GM12878 (cell line): ENCODE results near the gene MRPL34. TPM values are rescaled to one million over a fixed set of nuclear protein-coding genes. Genes with fewer than 3 reads are reported as not detected.

Experiments used
- ATAC-seq: fragments of 200-7000 bp; cut with Tn5 transposase; 3 replicates; pipeline ENCODE4 v1.9.1; 2020; ENCODE audit warnings: mild to moderate bottlenecking, moderate library complexity
- BruUV-seq: library from RNA; stranded (reverse); fragments of 400-500 nt; replicated peaks from 2 replicates; lab custom pipeline; 2021; lab: Mats Ljungman, UMichigan
- CTCF ChIA-PET: fragments of 300-600 bp; sonication (Branson Sonifier 250); formaldehyde crosslinking; extraction: SDS; loops from one replicate; lab custom pipeline; 2021; ENCODE audit warnings: inconsistent platforms; lab: Yijun Ruan, JAX
- POLR2A ChIA-PET: fragments of 350-600 bp; formaldehyde crosslinking; extraction: SDS; loops from one replicate; lab custom pipeline; 2021; ENCODE audit warnings: inconsistent platforms; lab: Charles Lee
- RAD21 ChIA-PET: fragments of 300-600 bp; sonication (Branson Sonifier 250); formaldehyde crosslinking; loops from one replicate; lab custom pipeline; 2023; ENCODE audit warnings: antibody characterized with exemption; ENCODE audit not compliant: unreplicated experiment; lab: Charles Lee
- SMC1A ChIA-PET: fragments of 300-600 bp; sonication (Branson Sonifier 250); formaldehyde crosslinking; loops from one replicate; lab custom pipeline; 2023; ENCODE audit not compliant: unreplicated experiment, uncharacterized antibody; lab: Charles Lee
- DNase-seq: peaks from one replicate; pipeline ENCODE4 v3.0.0-alpha.2; 2011; ENCODE audit warnings: low read depth, low spot score
- FAIRE-seq: peaks from 3 replicates; lab custom pipeline; 2011; peaks lifted over from hg19 to GRCh38; lab: Jason Lieb, UNC
- H2AFZ ChIP-seq: 2 replicates; pipeline ENCODE4 v1.6.0; 2011; ENCODE audit warnings: low read depth, low read length, control low read depth; ENCODE audit not compliant: control insufficient read depth
- H3K27ac ChIP-seq: 2 replicates; pipeline ENCODE4 v1.5.1; 2011; ENCODE audit warnings: control low read depth; ENCODE audit not compliant: control insufficient read depth, insufficient read depth
- H3K27me3 ChIP-seq, 2 experiments: replicated peaks in 1 of 2; 2 replicates each; pipeline versions ENCODE4 v1.6.0 to v1.6.1; 2011; ENCODE audit warnings: low read length in 1 of 2; ENCODE audit not compliant: control insufficient read depth in 2 of 2, insufficient read depth in 2 of 2
- H3K36me3 ChIP-seq, 2 experiments: 2 replicates each; pipeline ENCODE4 v1.5.1; 2011; ENCODE audit warnings: low read length in 1 of 2; ENCODE audit not compliant: control insufficient read depth in 2 of 2, insufficient read depth in 2 of 2
- H3K4me1 ChIP-seq: 2 replicates; pipeline ENCODE4 v1.6.1; 2011; ENCODE audit warnings: mild to moderate bottlenecking, low read length, moderate library complexity, mixed read lengths; ENCODE audit not compliant: control insufficient read depth, insufficient read depth
- H3K4me2 ChIP-seq: 2 replicates; pipeline ENCODE4 v1.6.0; 2011; ENCODE audit warnings: control low read depth; ENCODE audit not compliant: control insufficient read depth, insufficient read depth
- H3K4me3 ChIP-seq: fragments of 200-600 bp; sonication (generic); 2 replicates; pipeline ENCODE4 v1.5.1; 2016
- H3K79me2 ChIP-seq: 2 replicates; pipeline ENCODE4 v1.6.0; 2011; ENCODE audit warnings: low read length; ENCODE audit not compliant: control insufficient read depth, insufficient read depth
- H3K9ac ChIP-seq: 2 replicates; pipeline ENCODE4 v1.8.0; 2011; ENCODE audit warnings: low read length, control low read depth, mixed read lengths; ENCODE audit not compliant: control insufficient read depth, insufficient read depth
- H3K9me3 ChIP-seq: replicated peaks from 3 replicates; pipeline ENCODE4 v1.5.1; 2011; ENCODE audit warnings: mild to moderate bottlenecking, low read length; ENCODE audit not compliant: control insufficient read depth, insufficient read depth
- H4K20me1 ChIP-seq: 2 replicates; pipeline ENCODE4 v1.6.0; 2011; ENCODE audit not compliant: control insufficient read depth, insufficient read depth
- CREB1 ChIP-seq: IDR thresholded peaks from 2 replicates; pipeline ENCODE4 v1.6.1; 2012; ENCODE audit warnings: low read depth, mild to moderate bottlenecking, inconsistent platforms
- ELK1 ChIP-seq: IDR thresholded peaks from 2 replicates; pipeline ENCODE4 v1.6.1; 2012; ENCODE audit warnings: low read depth, low read length, improper control_type of control experiment
- GABPA ChIP-seq: IDR thresholded peaks from 2 replicates; pipeline ENCODE4 v1.6.1; 2014; ENCODE audit warnings: antibody characterized with exemption, low read depth, mild to moderate bottlenecking, inconsistent platforms
- HDAC6 ChIP-seq: fragments of 200-600 bp; sonication (generic); IDR thresholded peaks from one replicate; pipeline ENCODE4 v1.8.0; 2017; ENCODE audit warnings: antibody characterized with exemption; ENCODE audit not compliant: unreplicated experiment
- NFXL1 ChIP-seq: fragments of 450-650 bp; IDR thresholded peaks from 2 replicates; pipeline ENCODE4 v1.6.1; 2017; ENCODE audit warnings: antibody characterized with exemption, mild to moderate bottlenecking, borderline replicate concordance
- RAD51 ChIP-seq: fragments of 450-650 bp; IDR thresholded peaks from 2 replicates; pipeline ENCODE4 v1.6.1; 2016; ENCODE audit warnings: moderate library complexity, mild to moderate bottlenecking, inconsistent platforms
- ZNF207 ChIP-seq: fragments of 450-650 bp; IDR thresholded peaks from 2 replicates; pipeline ENCODE4 v1.6.1; 2014; ENCODE audit warnings: antibody characterized with exemption, mild to moderate bottlenecking, borderline replicate concordance
- ZNF274 ChIP-seq: IDR thresholded peaks from one replicate; pipeline ENCODE4 v1.8.0; 2011; ENCODE audit not compliant: insufficient read length, insufficient read depth
- WGBS: methylation state at CpG from one replicate; pipeline ENCODE4 v1.1.6; 2016; ENCODE audit warnings: low lambda C conversion rate; ENCODE audit not compliant: insufficient replicate concordance, insufficient coverage; ENCODE audit errors: missing lambda C conversion rate; 5-methylcytosine and 5-hydroxymethylcytosine counted together
- in situ Hi-C: fragments of 300-500 bp; cut with MboI; formaldehyde crosslinking; loops from 9 replicates; pipeline ENCODE4 v1.14.3; 2018; ENCODE audit warnings: mixed read lengths
- intact Hi-C: fragments of 100-400 bp; cut with micrococcal nuclease; formaldehyde crosslinking; loops from one replicate; pipeline ENCODE4 v1.14.2; 2022; ENCODE audit not compliant: unreplicated experiment
- polyA plus RNA-seq, 11 experiments: library from polyadenylated mRNA; depleted of rRNA in 4 of 11; unstranded in 6 of 11; stranded (reverse) in 5 of 11; fragments of >200 nt; fragmentation: Nextera tagmentation in 4 of 11; fragmentation: Illumina TruSeq in 1 of 11; extraction: Ambion mirVana in 4 of 11; extraction: Trizol in 1 of 11; gene quantifications; 1 replicate in 1 of 11; 2 replicates in 10 of 11; pipeline versions ENCODE4 v1.2.1 to v1.2.3, GENCODE V29; 2011 to 2016; ENCODE audit warnings: inconsistent platforms in 2 of 11, missing spikeins in 2 of 11, low read depth in 1 of 11
- total RNA-seq, 4 experiments: library from RNA; depleted of rRNA in 3 of 4; stranded (reverse); fragments of >200 nt in 3 of 4; fragmentation: Illumina TruSeq in 1 of 4; extraction: Trizol in 1 of 4; gene quantifications; 2 replicates each; pipeline versions ENCODE4 v1.2.1 to v1.2.3, GENCODE V29; 2013 to 2021
- TF ChIP-seq, protein P1 (sequence below): fragments of 450-650 bp; formaldehyde crosslinking; IDR thresholded peaks from 2 replicates; pipeline ENCODE4 v1.4.0; 2020; ENCODE audit warnings: mild to moderate bottlenecking, moderate library complexity
- TF ChIP-seq, protein P2 (sequence below): fragments of 450-650 bp; IDR thresholded peaks from 2 replicates; pipeline ENCODE4 v1.6.1; 2017; ENCODE audit warnings: antibody characterized with exemption, mild to moderate bottlenecking, moderate library complexity

MRPL34 gene
- total and polyA plus RNA-seq, 10 of the 15 experiments (the other 5 are each of a cell fraction or from before 2014, with no cell fraction given) = 8.6 to 198 (median 78.6) TPM

GRCh38 chr19:17353386-17353785, 47.7 kb downstream of the MRPL34 start:
- Histone ChIP-seq H3K79me2 (no peaks in the 10 kb centered on the region), H3K27me3 (no peaks in the 10 kb centered on the region), H3K9me3 (no peaks in the 10 kb centered on the region), H3K4me3 (no peak overlapping the region), H3K4me2 (no peak overlapping the region), H4K20me1 (no peaks in the 10 kb centered on the region), H3K4me1 (peaks cover 4% of the 10 kb centered on the region), H3K9ac (no peak overlapping the region), H2AFZ (no peak overlapping the region), H3K36me3 (no peaks in the 10 kb centered on the region), H3K27ac (no peak overlapping the region)
- 72% methylated on average over 8 of the region's 8 CpGs for WGBS
- ChIA-PET CTCF (interaction anchor here (0.8 kb wide), 1 partner anchor 36 kb away, joined by 4 read pairs; no protein-coding TSS in a partner anchor), POLR2A (no interaction called here), SMC1A (interaction anchor here (1.4 kb wide), 1 partner anchor 33 kb away, joined by 3 read pairs; no protein-coding TSS in a partner anchor), RAD21 (no interaction called here)
- intact Hi-C loops (no loop called here), in situ Hi-C loops (no loop called here)
- no peak for FAIRE-seq
- BruUV-seq = no TSS peak
- TF ChIP-seq, protein P1, sequence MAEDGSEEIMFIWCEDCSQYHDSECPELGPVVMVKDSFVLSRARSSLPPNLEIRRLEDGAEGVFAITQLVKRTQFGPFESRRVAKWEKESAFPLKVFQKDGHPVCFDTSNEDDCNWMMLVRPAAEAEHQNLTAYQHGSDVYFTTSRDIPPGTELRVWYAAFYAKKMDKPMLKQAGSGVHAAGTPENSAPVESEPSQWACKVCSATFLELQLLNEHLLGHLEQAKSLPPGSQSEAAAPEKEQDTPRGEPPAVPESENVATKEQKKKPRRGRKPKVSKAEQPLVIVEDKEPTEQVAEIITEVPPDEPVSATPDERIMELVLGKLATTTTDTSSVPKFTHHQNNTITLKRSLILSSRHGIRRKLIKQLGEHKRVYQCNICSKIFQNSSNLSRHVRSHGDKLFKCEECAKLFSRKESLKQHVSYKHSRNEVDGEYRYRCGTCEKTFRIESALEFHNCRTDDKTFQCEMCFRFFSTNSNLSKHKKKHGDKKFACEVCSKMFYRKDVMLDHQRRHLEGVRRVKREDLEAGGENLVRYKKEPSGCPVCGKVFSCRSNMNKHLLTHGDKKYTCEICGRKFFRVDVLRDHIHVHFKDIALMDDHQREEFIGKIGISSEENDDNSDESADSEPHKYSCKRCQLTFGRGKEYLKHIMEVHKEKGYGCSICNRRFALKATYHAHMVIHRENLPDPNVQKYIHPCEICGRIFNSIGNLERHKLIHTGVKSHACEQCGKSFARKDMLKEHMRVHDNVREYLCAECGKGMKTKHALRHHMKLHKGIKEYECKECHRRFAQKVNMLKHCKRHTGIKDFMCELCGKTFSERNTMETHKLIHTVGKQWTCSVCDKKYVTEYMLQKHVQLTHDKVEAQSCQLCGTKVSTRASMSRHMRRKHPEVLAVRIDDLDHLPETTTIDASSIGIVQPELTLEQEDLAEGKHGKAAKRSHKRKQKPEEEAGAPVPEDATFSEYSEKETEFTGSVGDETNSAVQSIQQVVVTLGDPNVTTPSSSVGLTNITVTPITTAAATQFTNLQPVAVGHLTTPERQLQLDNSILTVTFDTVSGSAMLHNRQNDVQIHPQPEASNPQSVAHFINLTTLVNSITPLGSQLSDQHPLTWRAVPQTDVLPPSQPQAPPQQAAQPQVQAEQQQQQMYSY (CRISPR knock-in tag) = no peak
- TF ChIP-seq, protein P2, sequence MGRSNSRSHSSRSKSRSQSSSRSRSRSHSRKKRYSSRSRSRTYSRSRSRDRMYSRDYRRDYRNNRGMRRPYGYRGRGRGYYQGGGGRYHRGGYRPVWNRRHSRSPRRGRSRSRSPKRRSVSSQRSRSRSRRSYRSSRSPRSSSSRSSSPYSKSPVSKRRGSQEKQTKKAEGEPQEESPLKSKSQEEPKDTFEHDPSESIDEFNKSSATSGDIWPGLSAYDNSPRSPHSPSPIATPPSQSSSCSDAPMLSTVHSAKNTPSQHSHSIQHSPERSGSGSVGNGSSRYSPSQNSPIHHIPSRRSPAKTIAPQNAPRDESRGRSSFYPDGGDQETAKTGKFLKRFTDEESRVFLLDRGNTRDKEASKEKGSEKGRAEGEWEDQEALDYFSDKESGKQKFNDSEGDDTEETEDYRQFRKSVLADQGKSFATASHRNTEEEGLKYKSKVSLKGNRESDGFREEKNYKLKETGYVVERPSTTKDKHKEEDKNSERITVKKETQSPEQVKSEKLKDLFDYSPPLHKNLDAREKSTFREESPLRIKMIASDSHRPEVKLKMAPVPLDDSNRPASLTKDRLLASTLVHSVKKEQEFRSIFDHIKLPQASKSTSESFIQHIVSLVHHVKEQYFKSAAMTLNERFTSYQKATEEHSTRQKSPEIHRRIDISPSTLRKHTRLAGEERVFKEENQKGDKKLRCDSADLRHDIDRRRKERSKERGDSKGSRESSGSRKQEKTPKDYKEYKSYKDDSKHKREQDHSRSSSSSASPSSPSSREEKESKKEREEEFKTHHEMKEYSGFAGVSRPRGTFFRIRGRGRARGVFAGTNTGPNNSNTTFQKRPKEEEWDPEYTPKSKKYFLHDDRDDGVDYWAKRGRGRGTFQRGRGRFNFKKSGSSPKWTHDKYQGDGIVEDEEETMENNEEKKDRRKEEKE = no peak
- TF ChIP-seq CREB1 (no peak), ZNF274 (no peak), GABPA (no peak), NFXL1 (no peak), HDAC6 (no peak), ELK1 (no peak), RAD51 (no peak), ZNF207 (no peak)
- ATAC-seq = no peak
- no peak for DNase-seq
